Tibial nerve (tissue), 4 donors: Measurements from ENCODE around the gene G3BP2. TPM values are rescaled to one million over a fixed set of nuclear protein-coding genes. Genes with fewer than 3 reads are reported as not detected.

ENCODE experiments used
- DNase-seq, 2 donors: peaks; one replicate each; pipeline ENCODE4 v3.0.0-alpha.2; 2019; ENCODE audit warnings: low spot score in 2 of 2
- H3K27ac ChIP-seq, 4 donors: fragments of 200-600 bp; sonication (generic) in 3 of 4; one replicate each; pipeline ENCODE4 v1.5.1; 2017 to 2019; ENCODE audit warnings: mild to moderate bottlenecking in 1 of 4
- H3K27me3 ChIP-seq, 2 donors: fragments of 200-600 bp; sonication (generic) in 1 of 2; one replicate each; pipeline versions ENCODE4 v1.5.1 to v1.6.0; 2017 to 2019
- H3K36me3 ChIP-seq, 3 donors: fragments of 200-600 bp; sonication (generic); one replicate each; pipeline ENCODE4 v1.5.1; 2018 to 2019
- H3K4me1 ChIP-seq, 4 donors: fragments of 200-600 bp; sonication (generic) in 3 of 4; one replicate each; pipeline ENCODE4 v1.5.1; 2017 to 2019
- H3K4me3 ChIP-seq, 4 donors: fragments of 200-600 bp; sonication (generic) in 3 of 4; one replicate each; pipeline ENCODE4 v1.5.1; 2017 to 2019; ENCODE audit warnings: mild to moderate bottlenecking in 1 of 4, moderate library complexity in 1 of 4
- H3K9me3 ChIP-seq, 4 donors: fragments of 200-600 bp; sonication (generic) in 3 of 4; one replicate each; pipeline ENCODE4 v1.5.1; 2017 to 2019
- EP300 ChIP-seq, 2 donors: sonication (generic); formaldehyde crosslinking; IDR thresholded peaks; one replicate each; pipeline ENCODE4 v1.6.1; 2017; ENCODE audit warnings: antibody characterized with exemption in 2 of 2, mild to moderate bottlenecking in 1 of 2
- POLR2A ChIP-seq, 2 donors: fragments of 450-650 bp; IDR thresholded peaks; one replicate each; pipeline ENCODE4 v1.6.1; 2017; ENCODE audit warnings: antibody characterized with exemption in 2 of 2, mild to moderate bottlenecking in 2 of 2, moderate library complexity in 2 of 2
- WGBS, 2 donors: methylation state at CpG; one replicate each; pipeline ENCODE4 v1.1.5; 2018; 5-methylcytosine and 5-hydroxymethylcytosine counted together
- total RNA-seq, 4 donors: library from RNA; depleted of rRNA; stranded (reverse); fragments of >200 nt; gene quantifications; one replicate each; pipeline ENCODE4 v1.1.0, GENCODE V29; 2016
- TF ChIP-seq, protein P1 (sequence below), 5 experiments: fragments of 200-600 bp in 3 of 5; fragments of 450-650 bp in 2 of 5; sonication (generic) in 3 of 5; IDR thresholded peaks; one replicate each; pipeline ENCODE4 v1.5.1; 2016 to 2019; ENCODE audit warnings: antibody characterized with exemption in 5 of 5, mild to moderate bottlenecking in 3 of 5, moderate library complexity in 2 of 5

Gene G3BP2
- total RNA-seq, 4 donors from 2014 or later: 48.7 to 70.1 (median 56.6) TPM

DNA sequence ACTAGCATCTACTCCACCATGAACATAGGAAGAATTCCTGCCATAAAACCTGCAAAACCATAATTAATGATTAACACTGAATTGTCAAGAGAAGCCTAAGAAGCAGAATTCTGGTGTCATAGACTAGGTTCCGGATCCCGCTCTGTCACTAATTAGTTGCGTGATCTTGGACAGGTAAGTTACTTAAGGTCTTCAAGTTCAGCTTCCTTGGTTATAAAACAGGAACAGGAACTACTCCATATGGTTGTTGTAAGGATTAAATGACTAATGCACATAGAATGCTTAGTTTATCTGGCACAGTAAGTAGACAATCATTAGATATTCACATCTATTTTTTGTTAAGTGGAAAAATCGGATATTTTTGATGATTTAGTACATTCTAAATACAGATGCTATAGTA lies 14.3 kb downstream of the G3BP2 start:
- peaks cover 0 to 6% (median 0%) of the 10 kb centered on the region in 4 donors for H3K4me1 ChIP-seq
- peaks cover 5 to 58% (median 6%) of the 10 kb centered on the region in 3 donors for H3K36me3 ChIP-seq
- DNase-seq: no peak
- no peak overlapping the region for H3K4me3 ChIP-seq
- WGBS, 2 donors: 89 to 92% methylated on average over 4 of the region's 4 CpGs
- no peak for TF ChIP-seq EP300 (IDR thresholded peaks at IDR 0.05)
- no peak for TF ChIP-seq POLR2A (IDR thresholded peaks at IDR 0.05)
- TF ChIP-seq, protein P1, sequence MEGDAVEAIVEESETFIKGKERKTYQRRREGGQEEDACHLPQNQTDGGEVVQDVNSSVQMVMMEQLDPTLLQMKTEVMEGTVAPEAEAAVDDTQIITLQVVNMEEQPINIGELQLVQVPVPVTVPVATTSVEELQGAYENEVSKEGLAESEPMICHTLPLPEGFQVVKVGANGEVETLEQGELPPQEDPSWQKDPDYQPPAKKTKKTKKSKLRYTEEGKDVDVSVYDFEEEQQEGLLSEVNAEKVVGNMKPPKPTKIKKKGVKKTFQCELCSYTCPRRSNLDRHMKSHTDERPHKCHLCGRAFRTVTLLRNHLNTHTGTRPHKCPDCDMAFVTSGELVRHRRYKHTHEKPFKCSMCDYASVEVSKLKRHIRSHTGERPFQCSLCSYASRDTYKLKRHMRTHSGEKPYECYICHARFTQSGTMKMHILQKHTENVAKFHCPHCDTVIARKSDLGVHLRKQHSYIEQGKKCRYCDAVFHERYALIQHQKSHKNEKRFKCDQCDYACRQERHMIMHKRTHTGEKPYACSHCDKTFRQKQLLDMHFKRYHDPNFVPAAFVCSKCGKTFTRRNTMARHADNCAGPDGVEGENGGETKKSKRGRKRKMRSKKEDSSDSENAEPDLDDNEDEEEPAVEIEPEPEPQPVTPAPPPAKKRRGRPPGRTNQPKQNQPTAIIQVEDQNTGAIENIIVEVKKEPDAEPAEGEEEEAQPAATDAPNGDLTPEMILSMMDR (IDR thresholded peaks at IDR 0.05): no peak
- H3K27ac ChIP-seq: no peak overlapping the region
- H3K27me3 ChIP-seq: no peaks in the 10 kb centered on the region
- H3K9me3 ChIP-seq: no peaks in the 10 kb centered on the region

- H3K36me3 ChIP-seq: peaks cover 5 to 61% (median 11%) of the 10 kb centered on the region in 3 donors
- H3K4me3 ChIP-seq: no peak overlapping the region
- H3K27ac ChIP-seq: no peak overlapping the region
- H3K9me3 ChIP-seq: no peaks in the 10 kb centered on the region
- no peak for DNase-seq
- no peak for TF ChIP-seq POLR2A (IDR thresholded peaks at IDR 0.05)
- TF ChIP-seq, protein P1 (IDR thresholded peaks at IDR 0.05): no peak
- TF ChIP-seq EP300 (IDR thresholded peaks at IDR 0.05): no peak
- H3K4me1 ChIP-seq: peaks cover 0 to 6% (median 0%) of the 10 kb centered on the region in 4 donors
- 83 to 85% methylated on average over 2 of the region's 2 CpGs for WGBS, 2 donors
- H3K27me3 ChIP-seq: no peaks in the 10 kb centered on the region
Observed at GRCh38 chr4:75655562-75655961, 17.6 kb downstream of the G3BP2 start.

GRCh38 chr4:75654905-75655304 lies 18.3 kb downstream of the G3BP2 start:
- peaks cover 5 to 68% (median 11%) of the 10 kb centered on the region in 3 donors for H3K36me3 ChIP-seq
- WGBS, 2 donors: 86% methylated on average over 1 of the region's 1 CpG
- no peak overlapping the region for H3K27ac ChIP-seq
- TF ChIP-seq, protein P1 (IDR thresholded peaks at IDR 0.05): no peak
- TF ChIP-seq POLR2A (IDR thresholded peaks at IDR 0.05) (no peak), EP300 (IDR thresholded peaks at IDR 0.05) (no peak)
- no peaks in the 10 kb centered on the region for H3K27me3 ChIP-seq
- no peak overlapping the region for H3K4me3 ChIP-seq
- H3K4me1 ChIP-seq: peaks cover 0 to under 1% (median 0%) of the 10 kb centered on the region in 4 donors
- H3K9me3 ChIP-seq: no peaks in the 10 kb centered on the region
- no peak for DNase-seq

GRCh38 chr4:75653845-75654503 lies 19.2 kb downstream of the G3BP2 start:
- WGBS, 2 donors: 68 to 74% methylated on average over 2 of the region's 2 CpGs
- Histone ChIP-seq H3K36me3 (peaks cover 5 to 76% (median 11%) of the 10 kb centered on the region in 3 donors), H3K4me3 (no peak overlapping the region), H3K27me3 (no peaks in the 10 kb centered on the region), H3K27ac (no peak overlapping the region), H3K9me3 (no peaks in the 10 kb centered on the region), H3K4me1 (no peaks in the 10 kb centered on the region)
- TF ChIP-seq, protein P1 (IDR thresholded peaks at IDR 0.05): peak in 3 of 5 experiments; percentile 6 to 29 (median 18)
- no peak for TF ChIP-seq POLR2A (IDR thresholded peaks at IDR 0.05)
- DNase-seq: no peak

- DNase-seq: no peak
- no peaks in the 10 kb centered on the region for H3K9me3 ChIP-seq
- H3K27ac ChIP-seq: no peak overlapping the region
- H3K4me1 ChIP-seq: no peaks in the 10 kb centered on the region
- TF ChIP-seq EP300 (IDR thresholded peaks at IDR 0.05) (no peak), POLR2A (IDR thresholded peaks at IDR 0.05) (no peak)
- TF ChIP-seq, protein P1 (IDR thresholded peaks at IDR 0.05): no peak
- no peaks in the 10 kb centered on the region for H3K27me3 ChIP-seq
- WGBS, 2 donors: 61 to 70% methylated on average over 4 of the region's 4 CpGs
- no peak overlapping the region for H3K4me3 ChIP-seq
- H3K36me3 ChIP-seq: peaks cover 0 to 70% (median 18%) of the 10 kb centered on the region in 3 donors
Observed at GRCh38 chr4:75644095-75644494, 29.1 kb downstream of the G3BP2 start.
